NCI-H2081 treated with DMSO at 0.1 percent for 48 hours (cell line): ENCODE results near the gene HCST.
"Not testable (repeated sequence)": the region's sequence is repeated elsewhere in the genome, so short reads cannot be mapped to it uniquely, and the experiment has no call there.

Experiments
- DNase-seq: peaks from one replicate; lab custom pipeline; 2025; lab: John Stamatoyannopoulos, UW

HCST gene

GRCh38 chr19:35879770-35880317, 22.5 kb upstream of the HCST start:
- DNase-seq, result no peak

- peak; percentile 16 for DNase-seq
Observed at GRCh38 chr19:35882114-35882832, 20.1 kb upstream of the HCST start.

- DNase-seq, result no peak
Observed at GRCh38 chr19:35883882-35884281, 18.4 kb upstream of the HCST start.

DNA sequence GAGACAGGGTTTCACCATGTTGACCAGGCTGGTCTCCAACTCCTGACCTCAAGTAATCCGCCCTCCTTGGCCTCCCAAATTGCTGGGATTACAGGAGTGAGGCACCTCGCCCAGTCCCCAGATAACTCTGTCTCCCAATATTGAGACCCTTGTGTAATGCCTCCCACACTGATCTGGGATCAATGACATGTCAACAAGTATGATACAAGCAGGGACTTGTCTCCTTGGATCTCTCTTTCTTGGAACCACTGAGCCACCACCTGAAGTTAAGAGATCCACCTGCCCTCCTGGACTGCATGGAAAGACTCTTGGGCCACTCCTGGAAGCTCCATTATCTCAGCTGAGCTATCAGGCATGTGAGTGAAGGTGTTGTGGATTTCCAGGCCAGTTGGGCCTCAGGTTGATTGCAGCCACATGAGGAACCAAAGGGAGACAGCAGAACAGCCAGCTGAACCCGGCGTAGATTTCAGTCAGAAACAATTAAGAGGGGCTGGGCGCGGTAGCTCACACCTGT, 17.0 kb upstream of the HCST start:
- DNase-seq, result no peak

DNA sequence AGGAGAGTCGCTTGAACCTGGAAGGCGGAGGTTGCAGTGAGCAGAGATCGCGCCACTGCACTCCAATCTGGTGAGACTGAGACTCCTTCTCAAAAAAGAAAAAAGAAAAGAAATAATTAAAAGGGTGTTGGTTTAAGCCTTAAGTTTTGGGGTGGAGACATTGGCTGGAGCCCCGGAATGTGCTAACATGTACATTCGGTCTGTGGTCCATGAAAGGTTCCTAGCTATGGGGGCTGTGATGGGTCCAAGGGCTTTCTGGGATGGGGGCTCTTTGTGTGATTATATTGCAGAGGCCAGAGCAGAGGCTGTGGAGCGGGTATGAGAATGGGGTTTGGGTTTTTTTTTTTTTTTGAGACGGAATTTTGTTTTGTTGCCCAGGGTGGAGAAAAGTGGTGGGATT, 16.4 kb upstream of the HCST start:
- DNase-seq, result no peak

- no peak for DNase-seq
Observed at GRCh38 chr19:35887197-35887596, 15.1 kb upstream of the HCST start.

DNA sequence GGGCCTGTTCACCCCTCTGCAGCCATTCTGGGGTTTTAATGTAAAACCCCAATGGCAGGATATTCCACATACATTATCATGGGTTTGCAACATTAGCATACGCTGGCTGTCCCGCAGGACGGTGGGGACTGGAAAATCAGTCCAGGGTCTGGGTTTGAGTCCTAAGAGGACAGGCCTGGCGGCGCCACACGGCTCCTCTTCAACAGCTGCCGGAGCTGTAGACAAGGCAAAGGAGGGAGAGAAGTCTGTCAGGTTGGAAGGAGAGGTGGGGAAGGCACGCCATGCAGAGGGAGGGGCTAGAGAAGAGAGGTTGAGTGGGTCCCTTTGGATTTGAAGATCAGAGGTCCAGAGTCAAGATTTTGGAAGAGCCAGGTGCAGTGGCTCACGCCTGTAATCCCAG, 13.9 kb upstream of the HCST start:
- DNase-seq, result no peak

GRCh38 chr19:35889370-35890112, 12.8 kb upstream of the HCST start:
- DNase-seq, result no peak

GRCh38 chr19:35890113-35890650, 12.1 kb upstream of the HCST start:
- DNase-seq, result no peak

GRCh38 chr19:35891819-35892218, 10.5 kb upstream of the HCST start:
- DNase-seq, result not testable (repeated sequence)

DNA sequence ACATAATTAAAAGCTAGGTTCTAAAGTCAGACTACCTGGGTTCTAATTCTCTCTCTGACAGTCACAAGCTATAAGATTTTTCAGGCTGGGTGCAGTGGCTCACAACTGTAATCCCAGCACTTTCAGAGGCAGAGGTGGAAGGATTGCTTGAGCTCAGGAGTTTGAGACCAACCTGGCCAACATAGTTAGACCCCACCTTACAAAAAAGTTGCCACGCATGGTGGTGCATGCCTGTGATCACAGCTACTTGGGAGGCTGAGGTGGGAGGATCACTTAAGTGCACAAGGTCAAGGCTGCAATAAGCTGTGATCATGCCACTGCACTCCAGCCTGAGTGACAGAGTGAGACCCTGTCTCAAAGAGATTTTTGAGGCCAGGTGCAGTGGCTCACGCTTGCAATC, 8.0 kb upstream of the HCST start:
- DNase-seq, result no peak

DNA sequence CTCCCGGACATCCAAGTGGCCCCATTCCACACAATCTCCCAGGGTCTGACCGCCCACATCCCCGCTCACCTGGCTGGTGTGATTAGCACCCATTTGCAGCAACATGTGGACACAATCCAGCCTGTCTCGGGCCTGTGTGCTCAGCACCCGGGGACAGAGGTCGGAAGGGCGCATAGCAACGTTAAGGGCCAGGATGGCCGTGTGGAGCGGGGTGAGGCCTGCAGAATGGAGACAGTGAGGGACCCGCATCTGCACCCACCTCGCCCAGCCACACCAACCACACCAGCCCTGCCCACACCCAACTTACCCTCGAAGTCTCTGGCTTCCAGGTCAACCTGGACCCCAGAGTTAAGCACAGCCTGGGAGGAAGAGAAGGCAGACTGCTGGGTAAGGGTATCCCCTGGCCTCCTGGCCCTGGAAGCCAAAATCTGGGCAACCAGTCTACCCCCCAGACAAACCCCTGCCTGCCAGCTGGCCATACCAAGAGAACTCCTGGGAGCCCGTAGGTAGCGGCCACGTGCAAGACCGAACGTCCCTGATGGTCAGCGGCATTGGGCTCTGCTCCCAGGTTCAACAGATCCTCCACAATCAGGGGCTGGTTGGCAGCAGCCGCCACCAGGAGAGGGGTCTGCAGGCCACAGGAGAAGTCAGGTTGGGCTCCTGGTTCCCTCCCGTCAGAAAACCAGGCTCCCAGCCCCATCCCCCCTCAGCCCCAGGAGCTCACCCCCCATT, 6.3 kb upstream of the HCST start:
- no peak for DNase-seq

GRCh38 chr19:35896643-35897040, 5.7 kb upstream of the HCST start:
- no peak for DNase-seq

GRCh38 chr19:35897706-35898451, 4.5 kb upstream of the HCST start:
- DNase-seq, result no peak

DNA sequence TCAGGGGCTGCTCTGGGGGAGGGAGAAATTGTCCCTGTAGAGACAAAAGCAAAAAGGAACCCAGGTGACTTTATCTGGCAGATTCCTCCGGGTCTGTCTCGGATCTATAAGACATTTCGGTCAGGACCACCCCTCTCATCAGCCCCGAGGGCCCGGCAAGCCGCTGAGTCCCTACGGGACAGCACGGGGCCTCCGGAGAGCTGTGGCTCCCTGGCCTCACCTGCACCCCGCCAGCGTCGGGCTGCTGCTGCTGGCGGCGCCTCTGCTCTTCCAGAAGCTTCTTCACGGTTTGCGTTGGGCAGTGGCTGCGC, 3.9 kb upstream of the HCST start:
- DNase-seq, result no peak

DNA sequence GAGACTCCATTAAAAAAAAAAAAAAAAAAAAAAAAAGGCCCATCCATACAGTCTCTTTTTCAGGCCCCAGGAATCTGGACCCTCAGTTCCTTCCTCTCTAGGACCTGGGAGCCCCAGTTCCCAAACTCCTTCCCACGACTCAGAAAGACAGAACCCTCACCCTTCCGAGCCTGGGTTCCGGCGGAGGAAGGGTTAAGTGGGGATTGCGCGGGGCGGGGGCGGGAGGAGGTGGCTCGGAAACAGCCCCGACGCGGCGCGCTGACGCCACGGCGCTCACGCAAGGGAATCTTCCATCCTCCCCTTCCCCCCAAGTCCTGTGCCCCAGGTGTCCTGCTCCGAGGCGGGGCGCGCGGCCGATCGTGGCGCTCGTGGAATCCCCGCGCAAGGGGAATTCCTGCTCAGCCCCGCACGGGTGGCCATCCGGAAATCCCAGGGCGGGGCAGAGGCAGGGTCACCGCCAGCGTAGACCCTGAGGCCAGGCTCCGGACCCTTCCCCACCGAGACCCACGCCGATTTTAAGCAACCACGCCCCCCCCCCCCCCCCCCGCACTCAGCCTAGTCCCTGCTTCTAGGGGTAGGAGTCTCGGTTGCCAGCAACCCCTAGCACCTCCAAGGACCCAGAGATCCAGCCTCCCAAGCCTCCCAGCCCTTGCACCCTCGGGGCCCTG, 2.6 kb upstream of the HCST start:
- peak; percentile 1 for DNase-seq

GRCh38 chr19:35901055-35901644, 1.2 kb upstream of the HCST start:
- DNase-seq, result no peak

DNA sequence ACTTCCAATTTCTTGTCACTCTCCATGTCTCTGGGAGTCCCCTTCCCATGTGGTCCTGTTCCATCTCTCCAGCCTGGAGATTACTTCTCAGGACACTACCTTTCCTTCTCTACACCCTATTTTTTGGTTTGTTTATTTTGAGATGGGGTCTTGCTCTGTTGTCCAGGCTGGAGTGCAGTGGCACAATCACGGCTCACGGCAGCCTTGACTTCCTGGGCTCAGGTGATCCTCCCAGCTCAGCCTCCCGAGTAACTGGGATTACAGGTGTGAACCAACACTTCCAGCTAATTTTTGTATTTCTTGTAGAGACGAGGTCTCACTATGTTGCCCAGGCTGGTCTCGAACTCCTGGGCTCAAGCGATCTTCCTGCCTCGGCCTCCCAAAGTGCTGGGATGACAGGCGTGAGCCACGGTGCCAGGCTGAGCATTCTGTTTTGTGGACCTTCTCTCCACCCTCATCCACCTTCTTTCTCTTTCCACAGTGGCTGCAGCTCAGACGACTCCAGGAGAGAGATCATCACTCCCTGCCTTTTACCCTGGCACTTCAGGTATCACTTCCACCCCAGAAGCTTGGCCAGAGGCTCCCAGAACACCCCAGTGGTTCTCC, 644 bp downstream of the HCST start:
- no peak for DNase-seq

GRCh38 chr19:35903550-35904179, 1.3 kb downstream of the HCST start:
- no peak for DNase-seq
